22Rv1 (cell line): Measurements from ENCODE around the gene HOXB4.

ENCODE experiments used
- H3K27ac ChIP-seq: fragments of 450-650 bp; 2 replicates; pipeline ENCODE4 v1.5.1; 2017
- ZFX ChIP-seq: fragments of 450-650 bp; IDR thresholded peaks from 2 replicates; pipeline ENCODE4 v1.6.1; 2017; ENCODE audit warnings: antibody characterized with exemption, borderline replicate concordance
- TF ChIP-seq, protein P1 (sequence below): fragments of 450-650 bp; IDR thresholded peaks from 2 replicates; pipeline ENCODE4 v1.5.1; 2017; ENCODE audit warnings: mild to moderate bottlenecking

Gene HOXB4

GRCh38 chr17:48609033-48609432 lies 30.9 kb upstream of the HOXB4 start:
- peak overlapping the region; percentile 96 for H3K27ac ChIP-seq
- no peak for TF ChIP-seq ZFX
- TF ChIP-seq, protein P1, sequence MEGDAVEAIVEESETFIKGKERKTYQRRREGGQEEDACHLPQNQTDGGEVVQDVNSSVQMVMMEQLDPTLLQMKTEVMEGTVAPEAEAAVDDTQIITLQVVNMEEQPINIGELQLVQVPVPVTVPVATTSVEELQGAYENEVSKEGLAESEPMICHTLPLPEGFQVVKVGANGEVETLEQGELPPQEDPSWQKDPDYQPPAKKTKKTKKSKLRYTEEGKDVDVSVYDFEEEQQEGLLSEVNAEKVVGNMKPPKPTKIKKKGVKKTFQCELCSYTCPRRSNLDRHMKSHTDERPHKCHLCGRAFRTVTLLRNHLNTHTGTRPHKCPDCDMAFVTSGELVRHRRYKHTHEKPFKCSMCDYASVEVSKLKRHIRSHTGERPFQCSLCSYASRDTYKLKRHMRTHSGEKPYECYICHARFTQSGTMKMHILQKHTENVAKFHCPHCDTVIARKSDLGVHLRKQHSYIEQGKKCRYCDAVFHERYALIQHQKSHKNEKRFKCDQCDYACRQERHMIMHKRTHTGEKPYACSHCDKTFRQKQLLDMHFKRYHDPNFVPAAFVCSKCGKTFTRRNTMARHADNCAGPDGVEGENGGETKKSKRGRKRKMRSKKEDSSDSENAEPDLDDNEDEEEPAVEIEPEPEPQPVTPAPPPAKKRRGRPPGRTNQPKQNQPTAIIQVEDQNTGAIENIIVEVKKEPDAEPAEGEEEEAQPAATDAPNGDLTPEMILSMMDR = no peak

DNA sequence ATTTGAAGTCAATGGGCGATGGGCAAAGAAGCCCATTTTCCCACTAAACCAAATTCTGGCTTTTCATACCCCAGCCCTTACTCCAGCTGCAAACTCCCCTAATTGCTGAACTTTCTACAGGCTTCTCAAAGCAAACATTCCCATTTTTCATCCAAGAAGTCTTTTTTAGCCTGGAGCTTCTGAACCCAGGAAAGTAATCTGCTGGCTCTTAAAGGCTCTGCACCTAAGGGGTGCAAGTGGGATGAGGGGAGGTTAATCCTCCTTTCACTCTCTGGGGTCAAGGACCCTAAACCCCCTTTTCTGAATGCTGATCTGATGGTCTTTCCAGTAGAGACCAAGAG lies 30.3 kb upstream of the HOXB4 start:
- peak overlapping the region; percentile 96 for H3K27ac ChIP-seq

DNA sequence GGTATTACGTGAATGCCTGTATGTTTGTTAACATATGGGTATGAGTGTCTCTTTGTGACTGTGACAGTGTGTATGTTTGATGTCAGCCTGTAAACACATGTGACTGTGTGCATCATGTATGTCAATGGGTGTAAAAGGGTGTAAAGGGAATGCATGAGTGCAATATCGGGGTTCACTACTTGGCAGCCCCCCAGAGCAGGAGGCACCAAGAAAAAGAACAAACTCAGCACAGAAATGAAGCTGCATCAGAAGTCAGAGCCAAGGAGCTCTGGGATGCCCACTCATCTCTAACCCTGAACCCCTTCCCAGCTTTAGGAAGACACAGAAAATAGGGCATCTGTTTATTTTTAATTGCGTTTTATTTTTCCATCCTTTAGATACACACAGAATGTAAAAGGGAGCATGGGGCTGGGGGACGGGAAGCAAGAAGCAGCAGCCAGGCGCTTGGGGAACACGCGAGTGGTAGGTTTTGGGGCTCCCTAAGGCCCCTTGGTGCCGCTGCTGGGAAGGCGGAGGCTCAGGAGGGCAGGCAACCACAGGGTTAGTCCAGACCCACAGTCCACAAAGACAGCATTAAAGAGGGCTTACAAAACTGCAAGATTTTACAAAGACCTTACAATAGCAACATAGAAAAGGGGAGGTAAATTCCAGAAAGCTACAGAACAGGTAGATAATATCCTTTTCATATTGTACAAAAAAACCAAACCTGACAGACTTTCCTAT lies 28.9 kb upstream of the HOXB4 start:
- no peak for TF ChIP-seq ZFX
- TF ChIP-seq, protein P1 = no peak
- H3K27ac ChIP-seq = peak overlapping the region; percentile 96

More for the DNA sequence above, 30.3 kb upstream of the HOXB4 start:
- TF ChIP-seq, protein P1 = no peak
- TF ChIP-seq ZFX = no peak

DNA sequence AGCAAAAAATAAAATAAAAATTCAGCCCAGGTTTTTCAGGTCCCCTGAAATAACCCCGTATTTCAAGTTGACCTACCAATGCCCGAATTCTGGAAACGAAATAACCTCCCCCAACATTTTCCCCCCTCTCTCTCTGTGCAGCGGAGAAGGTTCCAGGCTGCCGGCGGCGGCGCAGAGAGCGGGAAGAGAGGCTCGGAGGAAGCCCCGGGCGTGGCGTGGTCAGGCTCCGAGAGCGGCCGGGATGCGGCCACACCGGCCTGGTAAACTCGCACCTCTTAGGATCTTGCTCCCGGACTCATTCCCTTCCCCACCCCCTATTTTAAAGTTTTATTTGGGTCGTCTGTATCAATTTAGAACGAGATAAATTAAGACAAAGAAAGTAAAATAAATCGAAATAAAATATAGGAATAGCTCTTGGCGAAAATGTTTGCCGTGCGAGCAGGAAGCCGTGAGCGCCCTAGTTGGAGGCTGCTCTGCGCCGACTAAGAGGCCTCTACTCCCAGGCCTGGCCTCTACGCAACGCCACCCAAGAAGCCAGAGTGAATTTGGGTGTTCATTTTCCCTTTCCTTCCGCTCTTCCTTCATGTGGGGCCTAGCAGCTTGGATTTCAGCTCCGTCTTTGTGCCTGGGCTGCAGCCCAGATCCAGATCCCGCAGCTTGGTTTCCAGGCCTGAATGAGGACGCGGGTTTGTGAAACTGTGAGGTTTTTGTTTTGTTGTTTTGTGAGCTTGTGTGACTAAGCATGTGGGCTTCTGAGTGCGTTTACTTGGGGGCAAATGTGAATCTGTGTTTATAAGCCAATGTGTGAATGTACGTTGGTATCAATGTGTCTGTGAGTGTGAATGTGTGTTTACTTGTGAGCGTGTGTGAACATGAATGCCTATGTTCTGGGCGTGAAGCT lies 28.1 kb upstream of the HOXB4 start:
- TF ChIP-seq ZFX = no peak
- TF ChIP-seq, protein P1 = no peak
- H3K27ac ChIP-seq = peak overlapping the region; percentile 96

DNA sequence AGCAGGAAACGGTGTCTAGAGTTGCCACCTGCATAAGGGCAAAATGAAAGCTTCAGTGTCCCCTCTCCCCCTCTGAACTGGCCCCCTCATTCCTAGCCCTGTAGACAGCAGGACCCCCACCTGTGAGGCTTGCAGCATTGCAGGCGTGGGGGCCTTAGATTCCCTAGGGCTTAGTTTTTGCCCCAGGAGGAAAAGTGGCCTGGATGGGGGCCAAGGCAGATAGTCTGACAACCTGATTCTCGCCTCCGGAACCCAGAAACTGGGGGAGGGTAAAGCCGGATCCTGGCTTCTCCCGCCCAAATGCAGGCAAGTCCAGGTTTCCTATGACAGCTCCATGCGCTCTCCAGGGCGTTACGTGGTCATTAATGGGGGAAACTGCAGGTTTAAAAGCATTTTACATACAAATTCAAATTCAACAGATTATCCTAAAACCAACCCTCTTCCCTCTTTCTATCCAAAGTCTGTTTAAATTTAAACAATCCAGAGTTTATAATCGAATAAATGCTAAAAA lies 27.3 kb upstream of the HOXB4 start:
- no peak for TF ChIP-seq ZFX
- TF ChIP-seq, protein P1 = no peak
- H3K27ac ChIP-seq = peak overlapping the region; percentile 96

DNA sequence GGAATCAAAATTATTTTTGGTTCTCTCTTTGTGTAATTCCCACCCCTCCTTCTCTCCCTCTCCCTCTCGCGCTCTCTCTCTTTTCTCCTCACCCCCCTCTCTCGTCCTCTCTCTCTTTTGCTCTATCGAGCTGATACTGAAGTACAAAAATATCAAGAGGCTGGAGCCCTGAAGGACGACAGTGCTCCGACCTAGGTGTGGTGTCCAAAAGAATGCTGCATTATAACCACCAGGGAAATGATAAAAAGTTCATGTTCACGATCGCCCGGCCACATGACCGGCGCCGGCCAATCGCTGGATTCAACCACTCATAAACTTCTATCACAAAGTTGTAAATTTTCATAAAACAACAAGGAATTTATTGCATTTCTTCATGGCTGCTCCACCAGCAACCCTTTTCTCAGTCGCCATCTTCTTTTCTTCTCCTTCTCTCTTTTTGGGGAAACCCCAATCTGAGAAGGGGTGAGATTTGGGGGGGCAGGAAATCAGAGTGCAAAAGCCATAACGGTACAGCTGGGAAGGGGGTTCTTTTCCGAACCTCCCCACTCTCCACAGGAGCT lies 26.7 kb upstream of the HOXB4 start, which contains the start of gene HOXB6:
Gene HOXB6, minus strand, starts transcription at position 217 of the 560 bp plus-strand sequence. CDS start 6,836 bp downstream, outside the sequence.
- H3K27ac ChIP-seq = peak within 1 kb of the TSS; percentile 96
- TF ChIP-seq ZFX = no peak
- TF ChIP-seq, protein P1 = no peak
